ENCODE data around the gene COG5.

DNA sequence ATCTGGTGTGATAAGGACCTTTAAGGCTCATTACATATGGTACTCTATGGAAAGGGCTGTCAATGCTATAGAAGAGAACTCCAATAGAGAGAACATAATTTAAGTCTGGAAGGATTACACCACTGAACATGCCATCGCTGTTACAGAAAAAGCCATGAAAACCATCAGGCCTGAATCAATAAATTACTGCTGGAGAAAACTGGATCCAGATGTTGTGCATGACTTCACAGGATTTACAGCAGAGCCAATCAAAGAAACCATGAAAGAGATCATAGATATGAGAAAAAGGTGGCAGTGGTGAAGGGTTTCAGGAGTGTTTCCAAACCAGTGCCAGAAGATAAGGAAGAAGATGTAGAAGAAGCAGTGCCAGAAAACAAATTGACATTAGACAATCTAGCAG, 112.8 kb downstream of the COG5 start:
- TF ChIP-seq, protein P1, sequence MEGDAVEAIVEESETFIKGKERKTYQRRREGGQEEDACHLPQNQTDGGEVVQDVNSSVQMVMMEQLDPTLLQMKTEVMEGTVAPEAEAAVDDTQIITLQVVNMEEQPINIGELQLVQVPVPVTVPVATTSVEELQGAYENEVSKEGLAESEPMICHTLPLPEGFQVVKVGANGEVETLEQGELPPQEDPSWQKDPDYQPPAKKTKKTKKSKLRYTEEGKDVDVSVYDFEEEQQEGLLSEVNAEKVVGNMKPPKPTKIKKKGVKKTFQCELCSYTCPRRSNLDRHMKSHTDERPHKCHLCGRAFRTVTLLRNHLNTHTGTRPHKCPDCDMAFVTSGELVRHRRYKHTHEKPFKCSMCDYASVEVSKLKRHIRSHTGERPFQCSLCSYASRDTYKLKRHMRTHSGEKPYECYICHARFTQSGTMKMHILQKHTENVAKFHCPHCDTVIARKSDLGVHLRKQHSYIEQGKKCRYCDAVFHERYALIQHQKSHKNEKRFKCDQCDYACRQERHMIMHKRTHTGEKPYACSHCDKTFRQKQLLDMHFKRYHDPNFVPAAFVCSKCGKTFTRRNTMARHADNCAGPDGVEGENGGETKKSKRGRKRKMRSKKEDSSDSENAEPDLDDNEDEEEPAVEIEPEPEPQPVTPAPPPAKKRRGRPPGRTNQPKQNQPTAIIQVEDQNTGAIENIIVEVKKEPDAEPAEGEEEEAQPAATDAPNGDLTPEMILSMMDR (conservative IDR thresholded peaks at IDR 0.05; ENCODE audit: low read depth, low read length) = no peak
- no peak for TF ChIP-seq EZH2 (IDR thresholded peaks at IDR 0.05; ENCODE audit: borderline replicate concordance, low read depth, low read length, poor library complexity, severe bottlenecking)
